Activated naive CD4-positive, alpha-beta T cell treated with anti-CD3 and anti-CD28 coated beads, Interleukin-2, amount 50 U/mL, for 24 hours (primary cell): Measurements from ENCODE around the gene HRC.
A peak's percentile ranks its signal among the peaks of the same experiment; 100 is the strongest.

Experiments used
- H3K27ac Mint-ChIP-seq: one replicate; pipeline ENCODE4 v1.8.0; 2021; ENCODE audit warnings: mild to moderate bottlenecking, mixed read lengths
- H3K27me3 Mint-ChIP-seq: one replicate; pipeline ENCODE4 v1.8.0; 2021; ENCODE audit warnings: mixed read lengths
- H3K36me3 Mint-ChIP-seq: one replicate; pipeline ENCODE4 v1.8.0; 2021; ENCODE audit warnings: mixed read lengths
- H3K4me1 Mint-ChIP-seq: one replicate; pipeline ENCODE4 v1.8.0; 2021; ENCODE audit warnings: mixed read lengths
- H3K4me3 Mint-ChIP-seq: one replicate; pipeline ENCODE4 v1.8.0; 2021; ENCODE audit warnings: mild to moderate bottlenecking, mixed read lengths
- H3K9me3 Mint-ChIP-seq: one replicate; pipeline ENCODE4 v1.8.0; 2021; ENCODE audit warnings: mixed read lengths

HRC gene

GRCh38 chr19:49167857-49168409 is 12.7 kb upstream of the HRC start:
- H3K27ac Mint-ChIP-seq, result no peak overlapping the region
- H3K36me3 Mint-ChIP-seq, result no peaks in the 10 kb centered on the region
- H3K27me3 Mint-ChIP-seq, result peaks cover 4% of the 10 kb centered on the region
- no peaks in the 10 kb centered on the region for H3K9me3 Mint-ChIP-seq
- no peaks in the 10 kb centered on the region for H3K4me1 Mint-ChIP-seq
- H3K4me3 Mint-ChIP-seq, result no peak overlapping the region

- Mint-ChIP-seq H3K4me1 (no peaks in the 10 kb centered on the region), H3K27ac (no peak overlapping the region), H3K9me3 (no peaks in the 10 kb centered on the region), H3K27me3 (peaks cover 5% of the 10 kb centered on the region), H3K4me3 (no peak overlapping the region), H3K36me3 (no peaks in the 10 kb centered on the region)
These were observed 10.7 kb upstream of the HRC start for GRCh38 chr19:49165865-49166301.

DNA sequence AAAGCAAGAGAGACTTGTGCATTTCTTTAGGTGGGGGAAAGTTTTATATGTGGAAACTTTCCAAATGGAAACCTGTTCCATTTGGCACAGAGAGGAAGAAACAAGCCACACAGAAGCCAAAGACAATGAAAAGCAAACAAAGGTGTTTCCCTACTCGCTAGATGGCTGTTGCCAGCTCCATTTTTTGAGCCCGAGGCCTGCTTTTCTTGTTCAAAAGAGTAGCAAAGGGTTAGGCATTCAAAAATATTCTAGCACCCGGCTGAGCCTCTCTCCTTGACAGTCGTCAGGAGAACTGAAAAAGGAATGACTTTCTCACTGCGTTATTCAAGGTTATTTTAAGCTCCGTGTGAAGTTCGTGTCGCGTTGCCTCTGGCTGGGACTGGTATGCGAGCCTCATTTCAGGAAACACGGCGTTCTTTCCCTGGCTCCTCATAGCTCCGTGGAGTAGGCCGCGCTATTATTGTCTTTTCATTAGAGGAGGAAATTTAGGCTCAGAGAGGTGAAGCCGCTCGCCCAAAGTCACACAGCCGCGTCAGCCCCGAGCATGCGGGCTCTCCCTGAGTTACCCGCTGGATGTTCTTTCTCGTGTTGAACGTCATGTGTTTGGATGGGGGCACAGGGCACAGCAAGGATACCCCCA is 10.0 kb upstream of the HRC start:
- H3K4me3 Mint-ChIP-seq, result no peak overlapping the region
- peaks cover 8% of the 10 kb centered on the region for H3K27me3 Mint-ChIP-seq
- no peak overlapping the region for H3K27ac Mint-ChIP-seq
- no peaks in the 10 kb centered on the region for H3K36me3 Mint-ChIP-seq
- H3K4me1 Mint-ChIP-seq, result no peaks in the 10 kb centered on the region
- H3K9me3 Mint-ChIP-seq, result no peaks in the 10 kb centered on the region

GRCh38 chr19:49161987-49162386 is 6.8 kb upstream of the HRC start:
- H3K36me3 Mint-ChIP-seq, result no peaks in the 10 kb centered on the region
- peaks cover 24% of the 10 kb centered on the region for H3K27me3 Mint-ChIP-seq
- H3K27ac Mint-ChIP-seq, result no peak overlapping the region
- H3K9me3 Mint-ChIP-seq, result no peaks in the 10 kb centered on the region
- H3K4me3 Mint-ChIP-seq, result no peak overlapping the region
- peaks cover 6% of the 10 kb centered on the region for H3K4me1 Mint-ChIP-seq

DNA sequence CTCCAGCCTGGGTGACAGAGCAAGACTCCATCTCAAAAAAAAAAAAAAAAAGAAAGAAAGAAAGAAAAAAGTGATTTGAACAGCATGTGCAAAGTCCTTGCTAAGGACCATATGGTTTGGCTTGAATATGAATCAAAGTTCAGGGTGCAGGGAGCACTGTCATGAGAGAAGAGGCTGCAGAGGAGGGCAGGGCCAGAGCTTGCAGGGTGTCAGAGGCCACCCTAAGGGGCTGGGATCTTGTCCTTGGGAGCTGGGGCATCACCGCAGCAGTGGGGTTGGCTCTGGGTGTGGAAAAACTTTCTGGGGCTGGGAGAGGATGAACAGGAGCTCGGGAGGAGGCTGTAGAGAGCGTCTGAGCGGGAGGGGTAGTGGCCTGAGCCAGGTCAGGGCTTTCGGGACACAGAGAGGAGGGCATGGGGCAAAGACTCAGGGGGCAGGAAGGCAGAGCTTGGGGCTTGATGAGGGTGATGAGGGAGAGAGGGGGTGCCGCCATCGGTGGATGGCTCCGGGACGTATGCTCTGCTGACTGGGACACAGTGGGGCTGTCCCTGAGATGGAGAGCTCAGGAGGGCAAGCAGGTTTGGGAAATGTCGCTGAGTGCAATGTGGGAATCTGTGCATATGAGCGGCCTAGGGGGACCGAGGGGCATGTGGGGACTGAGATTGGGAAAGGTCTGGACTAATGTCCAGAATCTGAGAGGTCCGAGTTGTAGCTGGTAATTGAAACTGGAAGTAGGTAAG is 5.4 kb upstream of the HRC start:
- H3K27me3 Mint-ChIP-seq, result peaks cover 31% of the 10 kb centered on the region
- H3K9me3 Mint-ChIP-seq, result no peaks in the 10 kb centered on the region
- H3K27ac Mint-ChIP-seq, result no peak overlapping the region
- H3K36me3 Mint-ChIP-seq, result no peaks in the 10 kb centered on the region
- H3K4me1 Mint-ChIP-seq, result peaks cover 6% of the 10 kb centered on the region
- no peak overlapping the region for H3K4me3 Mint-ChIP-seq

- Mint-ChIP-seq H3K27ac (no peak within 1 kb of the TSS), H3K27me3 (peaks cover 52% of the 10 kb centered on the region), H3K9me3 (peaks cover 11% of the 10 kb centered on the region), H3K4me1 (peaks cover 6% of the 10 kb centered on the region), H3K36me3 (no peaks in the 10 kb centered on the region), H3K4me3 (peak within 1 kb of the TSS; percentile 34)
These were observed 2.4 kb upstream of the HRC start, which contains the start of gene TRPM4 for GRCh38 chr19:49157445-49158224. Gene TRPM4, plus strand, starts transcription at chr19:49157792. Its CDS starts 75 bp downstream, at chr19:49157867.

- H3K27ac Mint-ChIP-seq, result no peak overlapping the region
- H3K9me3 Mint-ChIP-seq, result peaks cover 11% of the 10 kb centered on the region
- no peak overlapping the region for H3K4me3 Mint-ChIP-seq
- no peaks in the 10 kb centered on the region for H3K36me3 Mint-ChIP-seq
- peaks cover 60% of the 10 kb centered on the region for H3K27me3 Mint-ChIP-seq
- peaks cover 13% of the 10 kb centered on the region for H3K4me1 Mint-ChIP-seq
These were observed 687 bp upstream of the HRC start for GRCh38 chr19:49155820-49156346.

DNA sequence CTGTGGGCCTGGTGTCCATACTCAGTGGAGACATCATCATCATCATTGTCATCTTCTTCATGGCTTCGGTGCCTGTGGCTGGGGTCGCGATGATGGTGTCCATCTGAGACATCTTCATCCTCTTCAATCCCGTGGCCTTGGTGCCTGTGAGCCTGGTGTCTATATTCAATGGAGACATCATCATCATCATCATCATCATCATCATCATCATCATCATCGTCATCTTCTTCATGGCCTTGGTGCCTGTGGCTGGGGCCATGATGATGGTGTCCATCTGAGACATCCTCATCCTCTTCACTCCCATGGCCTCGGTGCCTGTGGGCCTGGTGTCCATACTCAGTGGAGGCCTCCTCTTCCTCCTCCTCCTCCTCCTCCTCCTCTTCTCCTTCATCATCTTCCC is 917 bp downstream of the HRC start:
- Mint-ChIP-seq H3K4me3 (no peak overlapping the region), H3K27me3 (peaks cover 50% of the 10 kb centered on the region), H3K27ac (no peak overlapping the region), H3K4me1 (peaks cover 18% of the 10 kb centered on the region), H3K36me3 (no peaks in the 10 kb centered on the region), H3K9me3 (peaks cover 11% of the 10 kb centered on the region)

GRCh38 chr19:49153167-49153809 is 1.9 kb downstream of the HRC start:
- H3K36me3 Mint-ChIP-seq, result no peaks in the 10 kb centered on the region
- H3K27me3 Mint-ChIP-seq, result peaks cover 52% of the 10 kb centered on the region
- peaks cover 11% of the 10 kb centered on the region for H3K9me3 Mint-ChIP-seq
- H3K4me3 Mint-ChIP-seq, result peak overlapping the region; percentile 24
- H3K4me1 Mint-ChIP-seq, result peaks cover 20% of the 10 kb centered on the region
- no peak overlapping the region for H3K27ac Mint-ChIP-seq

GRCh38 chr19:49152119-49152550 is 3.1 kb downstream of the HRC start:
- Mint-ChIP-seq H3K9me3 (peaks cover 11% of the 10 kb centered on the region), H3K4me3 (peak overlapping the region; percentile 69), H3K27ac (no peak overlapping the region), H3K4me1 (peaks cover 18% of the 10 kb centered on the region), H3K27me3 (peaks cover 54% of the 10 kb centered on the region), H3K36me3 (no peaks in the 10 kb centered on the region)

GRCh38 chr19:49151267-49152118 is 3.7 kb downstream of the HRC start:
- Mint-ChIP-seq H3K9me3 (peaks cover 11% of the 10 kb centered on the region), H3K36me3 (no peaks in the 10 kb centered on the region), H3K27me3 (peaks cover 57% of the 10 kb centered on the region), H3K4me1 (peaks cover 18% of the 10 kb centered on the region), H3K27ac (no peak overlapping the region), H3K4me3 (peak overlapping the region; percentile 69)

DNA sequence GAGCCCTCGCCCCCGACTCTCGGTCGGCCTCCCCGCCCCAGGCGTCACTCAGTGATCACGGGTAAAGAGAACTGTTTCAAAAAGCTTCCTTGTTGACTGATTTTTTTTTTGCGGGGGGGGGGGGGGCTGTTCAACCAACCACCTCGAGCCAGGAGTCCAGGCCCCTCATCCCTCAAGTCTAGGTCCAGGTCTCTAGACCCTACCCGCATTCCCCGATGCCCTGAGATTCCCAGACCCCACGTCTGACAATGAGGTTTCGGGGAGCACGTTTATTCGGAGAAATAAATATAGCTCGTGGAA is 4.3 kb downstream of the HRC start:
- no peaks in the 10 kb centered on the region for H3K36me3 Mint-ChIP-seq
- H3K4me3 Mint-ChIP-seq, result peak overlapping the region; percentile 69
- H3K4me1 Mint-ChIP-seq, result peaks cover 19% of the 10 kb centered on the region
- peaks cover 55% of the 10 kb centered on the region for H3K27me3 Mint-ChIP-seq
- no peak overlapping the region for H3K27ac Mint-ChIP-seq
- H3K9me3 Mint-ChIP-seq, result peaks cover 11% of the 10 kb centered on the region

- Mint-ChIP-seq H3K36me3 (no peaks in the 10 kb centered on the region), H3K4me1 (peaks cover 24% of the 10 kb centered on the region), H3K27me3 (peaks cover 54% of the 10 kb centered on the region), H3K4me3 (peak overlapping the region; percentile 86), H3K9me3 (peaks cover 11% of the 10 kb centered on the region), H3K27ac (no peak overlapping the region)
These were observed 4.9 kb downstream of the HRC start for GRCh38 chr19:49150106-49150943.

- Mint-ChIP-seq H3K4me1 (peaks cover 24% of the 10 kb centered on the region), H3K27ac (no peak overlapping the region)
These were observed 5.5 kb downstream of the HRC start for GRCh38 chr19:49149652-49150105.

More at GRCh38 chr19:49149652-49150105, 5.5 kb downstream of the HRC start:
- Mint-ChIP-seq H3K36me3 (no peaks in the 10 kb centered on the region), H3K4me3 (peak overlapping the region; percentile 86), H3K27me3 (peaks cover 53% of the 10 kb centered on the region), H3K9me3 (peaks cover 9% of the 10 kb centered on the region)
